Memory B cell (primary cell): ENCODE results near the gene MYADM.
A peak's percentile ranks its signal among the peaks of the same experiment; 100 is the strongest.

Experiments
- ATAC-seq: fragments of 150-1000 bp; cut with Tn5 transposase; 2 replicates; pipeline ENCODE4 v1.10.0; 2021; ENCODE audit warnings: low read depth, mild to moderate bottlenecking, moderate library complexity
- DNase-seq, 2 donors: peaks; one replicate each; pipeline ENCODE4 v3.0.0; 2022; ENCODE audit warnings: low spot score in 2 of 2
- H3K27ac Mint-ChIP-seq: one replicate; pipeline ENCODE4 v1.8.0; 2022; ENCODE audit warnings: mild to moderate bottlenecking, moderate library complexity, mixed read lengths
- H3K27me3 Mint-ChIP-seq: one replicate; pipeline ENCODE4 v1.8.0; 2022; ENCODE audit warnings: mixed read lengths
- H3K36me3 Mint-ChIP-seq: one replicate; pipeline ENCODE4 v1.8.0; 2022; ENCODE audit warnings: mild to moderate bottlenecking, mixed read lengths
- H3K4me1 Mint-ChIP-seq: one replicate; pipeline ENCODE4 v1.8.0; 2022; ENCODE audit warnings: mixed read lengths
- H3K4me3 Mint-ChIP-seq: one replicate; pipeline ENCODE4 v1.8.0; 2022; ENCODE audit warnings: mild to moderate bottlenecking, moderate library complexity, mixed read lengths
- H3K9me3 Mint-ChIP-seq: one replicate; pipeline ENCODE4 v1.8.0; 2022; ENCODE audit warnings: mixed read lengths

MYADM gene

GRCh38 chr19:53873773-53874605, 6.3 kb downstream of the MYADM start:
- peaks cover 14% of the 10 kb centered on the region for H3K36me3 Mint-ChIP-seq
- H3K27ac Mint-ChIP-seq: peak overlapping the region; percentile 9

DNA sequence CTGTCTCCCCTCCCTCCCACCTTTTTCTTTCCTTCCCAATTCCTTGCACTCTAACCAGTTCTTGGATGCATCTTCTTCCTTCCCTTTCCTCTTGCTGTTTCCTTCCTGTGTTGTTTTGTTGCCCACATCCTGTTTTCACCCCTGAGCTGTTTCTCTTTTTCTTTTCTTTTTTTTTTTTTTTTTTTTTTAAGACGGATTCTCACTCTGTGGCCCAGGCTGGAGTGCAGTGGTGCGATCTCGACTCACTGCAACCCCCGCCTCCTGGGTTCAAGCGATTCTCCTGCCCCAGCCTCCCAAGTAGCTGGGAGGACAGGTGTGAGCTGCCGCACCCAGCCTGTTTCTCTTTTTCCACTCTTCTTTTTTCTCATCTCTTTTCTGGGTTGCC, 6.9 kb downstream of the MYADM start:
- Mint-ChIP-seq H3K27me3 (peaks cover 7% of the 10 kb centered on the region), H3K4me1 (peaks cover 16% of the 10 kb centered on the region), H3K4me3 (no peak overlapping the region), H3K27ac (peak overlapping the region; percentile 9), H3K9me3 (peaks cover 8% of the 10 kb centered on the region), H3K36me3 (peaks cover 14% of the 10 kb centered on the region)
- DNase-seq: no peak
- ATAC-seq: no peak

More at GRCh38 chr19:53873773-53874605, 6.3 kb downstream of the MYADM start:
- no peak overlapping the region for H3K4me3 Mint-ChIP-seq
- ATAC-seq (no peak), DNase-seq (no peak)
- peaks cover 7% of the 10 kb centered on the region for H3K27me3 Mint-ChIP-seq
- peaks cover 8% of the 10 kb centered on the region for H3K9me3 Mint-ChIP-seq
- peaks cover 16% of the 10 kb centered on the region for H3K4me1 Mint-ChIP-seq

GRCh38 chr19:53875602-53876325, 8.1 kb downstream of the MYADM start:
- peaks cover 12% of the 10 kb centered on the region for H3K4me1 Mint-ChIP-seq
- H3K9me3 Mint-ChIP-seq: peaks cover 8% of the 10 kb centered on the region
- H3K36me3 Mint-ChIP-seq: peaks cover 14% of the 10 kb centered on the region
- H3K4me3 Mint-ChIP-seq: no peak overlapping the region
- no peak for ATAC-seq
- no peak for DNase-seq
- peaks cover 7% of the 10 kb centered on the region for H3K27me3 Mint-ChIP-seq
- H3K27ac Mint-ChIP-seq: no peak overlapping the region

DNA sequence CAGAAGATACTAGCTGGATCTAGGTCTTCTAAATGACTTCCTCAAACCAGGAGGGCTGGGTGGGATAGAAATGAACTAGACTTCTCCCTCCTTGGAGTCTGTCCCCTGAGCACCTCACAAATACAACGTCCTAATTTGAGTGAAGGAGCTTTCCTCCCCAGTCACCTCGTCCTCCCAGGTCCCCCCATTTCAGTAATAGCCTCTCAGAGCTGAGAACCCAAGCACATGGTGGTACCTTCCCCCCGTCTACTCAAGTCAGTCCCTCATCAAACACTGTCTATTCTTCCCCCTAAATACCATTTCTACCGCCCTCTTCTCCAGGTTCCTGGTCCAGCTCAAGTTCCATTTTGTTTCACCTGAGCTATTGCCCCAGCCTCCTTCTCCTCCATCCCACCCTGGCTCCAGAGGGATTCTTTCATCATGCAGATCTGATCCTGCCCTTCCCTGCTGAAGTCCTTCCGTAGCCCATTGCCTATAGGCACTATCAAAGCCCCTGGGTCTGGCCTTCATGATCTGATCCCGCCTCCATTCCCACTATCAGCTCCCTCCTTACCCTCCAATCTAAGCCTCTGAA, 9.1 kb downstream of the MYADM start:
- H3K36me3 Mint-ChIP-seq: peaks cover 12% of the 10 kb centered on the region
- no peak for DNase-seq
- peaks cover 7% of the 10 kb centered on the region for H3K27me3 Mint-ChIP-seq
- H3K27ac Mint-ChIP-seq: peak overlapping the region; percentile 53
- ATAC-seq: no peak
- peaks cover 10% of the 10 kb centered on the region for H3K4me1 Mint-ChIP-seq
- peaks cover 8% of the 10 kb centered on the region for H3K9me3 Mint-ChIP-seq
- H3K4me3 Mint-ChIP-seq: no peak overlapping the region

- H3K36me3 Mint-ChIP-seq: peaks cover 12% of the 10 kb centered on the region
- H3K4me1 Mint-ChIP-seq: peaks cover 10% of the 10 kb centered on the region
- H3K27ac Mint-ChIP-seq: peak overlapping the region; percentile 53
- no peak for ATAC-seq
- no peak overlapping the region for H3K4me3 Mint-ChIP-seq
- peak in 1 of 2 donors; percentile 25 for DNase-seq
- H3K9me3 Mint-ChIP-seq: peaks cover 8% of the 10 kb centered on the region
- H3K27me3 Mint-ChIP-seq: peaks cover 7% of the 10 kb centered on the region
These were observed 9.7 kb downstream of the MYADM start for GRCh38 chr19:53877361-53877766.

DNA sequence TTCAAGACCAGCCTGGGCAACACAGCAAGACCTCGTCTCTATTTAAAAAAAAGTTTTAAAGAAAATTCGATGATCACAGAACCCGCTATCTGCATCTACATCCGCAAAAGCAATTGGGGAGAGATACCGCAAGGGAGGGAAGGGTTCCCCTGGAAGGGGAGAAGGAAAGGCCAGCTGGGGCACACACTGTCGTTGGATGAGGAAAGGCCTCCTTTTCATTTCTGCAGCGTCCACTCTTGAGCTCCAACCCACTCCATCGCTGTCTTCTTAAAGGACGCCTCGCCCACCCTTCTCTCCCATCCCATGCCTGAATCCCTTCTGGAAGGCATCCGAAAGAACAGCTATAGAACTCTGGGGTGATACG, 11.1 kb downstream of the MYADM start:
- Mint-ChIP-seq H3K4me1 (peaks cover 7% of the 10 kb centered on the region), H3K27ac (no peak overlapping the region), H3K36me3 (peaks cover 11% of the 10 kb centered on the region), H3K27me3 (peaks cover 11% of the 10 kb centered on the region), H3K9me3 (peaks cover 6% of the 10 kb centered on the region), H3K4me3 (no peak overlapping the region)
- ATAC-seq (no peak), DNase-seq (no peak)

- Mint-ChIP-seq H3K27me3 (peaks cover 14% of the 10 kb centered on the region), H3K27ac (no peak overlapping the region), H3K36me3 (peaks cover 6% of the 10 kb centered on the region), H3K4me3 (no peak overlapping the region), H3K9me3 (peaks cover 6% of the 10 kb centered on the region), H3K4me1 (peaks cover 6% of the 10 kb centered on the region)
- ATAC-seq (peak; percentile 72), DNase-seq (peak in 1 of 2 donors; percentile 72)
These were observed 11.7 kb downstream of the MYADM start for GRCh38 chr19:53879140-53880081.

DNA sequence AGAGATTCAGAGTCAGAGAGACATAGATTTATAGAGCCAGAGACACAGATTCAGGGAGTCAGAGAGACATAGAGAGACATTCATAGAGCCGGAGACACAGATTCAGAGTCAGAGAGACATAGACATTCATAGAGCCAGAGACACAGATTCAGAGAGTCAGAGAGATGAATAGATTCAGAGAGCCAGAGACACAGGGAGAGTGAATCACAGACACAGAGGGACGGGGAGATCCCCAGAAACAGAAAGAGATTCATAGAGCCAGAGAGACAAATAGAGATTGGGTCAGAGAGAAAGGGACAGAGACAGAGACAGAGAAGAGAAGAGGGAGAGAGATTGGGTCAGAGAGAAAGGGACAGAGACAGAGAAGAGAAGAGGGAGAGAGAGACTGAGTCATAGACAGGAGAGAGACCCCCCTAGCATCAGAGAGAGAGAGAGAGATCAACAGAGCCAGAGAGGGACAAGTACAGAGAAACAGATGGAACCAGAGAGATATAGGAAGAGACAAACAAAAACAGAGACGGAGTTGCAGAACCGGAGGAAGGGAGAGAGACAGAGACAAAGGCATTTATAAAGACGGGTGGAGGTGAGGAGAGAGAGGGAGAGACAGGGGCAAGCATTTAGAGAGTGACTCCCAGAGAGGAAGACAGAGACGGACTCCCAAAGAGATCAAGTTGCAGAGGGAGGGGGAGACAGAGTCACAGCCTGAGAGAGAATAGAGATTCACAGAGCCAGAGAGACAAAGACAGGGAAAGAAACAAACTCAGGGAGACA, 13.2 kb downstream of the MYADM start:
- peaks cover 16% of the 10 kb centered on the region for H3K27me3 Mint-ChIP-seq
- DNase-seq (no peak), ATAC-seq (no peak)
- H3K27ac Mint-ChIP-seq: no peak overlapping the region
- H3K36me3 Mint-ChIP-seq: peaks cover 4% of the 10 kb centered on the region
- H3K4me1 Mint-ChIP-seq: peaks cover 4% of the 10 kb centered on the region
- peaks cover 5% of the 10 kb centered on the region for H3K9me3 Mint-ChIP-seq
- no peak overlapping the region for H3K4me3 Mint-ChIP-seq

- peak; percentile 42 for ATAC-seq
- peak in 1 of 2 donors; percentile 56 for DNase-seq
- peaks cover 16% of the 10 kb centered on the region for H3K27me3 Mint-ChIP-seq
- peaks cover 4% of the 10 kb centered on the region for H3K4me1 Mint-ChIP-seq
- H3K4me3 Mint-ChIP-seq: peak within 1 kb of the TSS; percentile 10
- peaks cover 5% of the 10 kb centered on the region for H3K9me3 Mint-ChIP-seq
- H3K36me3 Mint-ChIP-seq: peaks cover 4% of the 10 kb centered on the region
- peak within 1 kb of the TSS; percentile 15 for H3K27ac Mint-ChIP-seq
These were observed 14.1 kb downstream of the MYADM start, which contains the start of gene PRKCG for GRCh38 chr19:53881482-53882390. PRKCG (plus strand) TSS chr19:53882197; CDS start chr19:53882495, 298 bp downstream.

DNA sequence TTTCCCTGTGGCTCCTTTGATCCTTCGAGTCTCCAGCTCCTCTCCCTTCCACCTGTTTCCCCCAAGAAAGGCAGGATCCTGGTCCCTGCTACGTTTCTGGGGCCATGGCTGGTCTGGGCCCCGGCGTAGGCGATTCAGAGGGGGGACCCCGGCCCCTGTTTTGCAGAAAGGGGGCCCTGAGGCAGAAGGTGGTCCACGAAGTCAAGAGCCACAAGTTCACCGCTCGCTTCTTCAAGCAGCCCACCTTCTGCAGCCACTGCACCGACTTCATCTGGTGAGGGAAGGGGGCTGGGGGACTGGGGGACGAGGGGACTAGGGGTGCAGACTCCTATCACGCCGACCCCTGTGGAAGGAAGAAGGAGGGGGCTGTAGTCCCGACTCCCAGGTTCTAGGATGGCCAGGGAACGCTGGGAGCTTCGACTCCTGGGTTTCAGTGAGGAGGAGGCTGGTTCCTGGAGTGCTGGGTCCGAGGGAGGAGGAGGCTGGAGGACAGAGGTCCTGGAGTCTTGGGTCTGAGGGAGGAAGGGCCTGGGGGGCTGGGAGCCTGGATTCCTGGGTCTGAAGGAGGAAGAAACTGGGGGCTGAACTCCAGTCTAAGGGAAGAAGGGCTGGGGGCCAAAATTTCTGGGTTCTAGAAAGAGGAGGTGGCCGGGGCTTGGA, 14.8 kb downstream of the MYADM start:
- Mint-ChIP-seq H3K4me3 (peak overlapping the region; percentile 10), H3K27me3 (peaks cover 11% of the 10 kb centered on the region), H3K27ac (peak overlapping the region; percentile 15), H3K36me3 (peaks cover 3% of the 10 kb centered on the region), H3K9me3 (peaks cover 1% of the 10 kb centered on the region), H3K4me1 (peaks cover 4% of the 10 kb centered on the region)
- ATAC-seq: no peak
- DNase-seq: no peak

DNA sequence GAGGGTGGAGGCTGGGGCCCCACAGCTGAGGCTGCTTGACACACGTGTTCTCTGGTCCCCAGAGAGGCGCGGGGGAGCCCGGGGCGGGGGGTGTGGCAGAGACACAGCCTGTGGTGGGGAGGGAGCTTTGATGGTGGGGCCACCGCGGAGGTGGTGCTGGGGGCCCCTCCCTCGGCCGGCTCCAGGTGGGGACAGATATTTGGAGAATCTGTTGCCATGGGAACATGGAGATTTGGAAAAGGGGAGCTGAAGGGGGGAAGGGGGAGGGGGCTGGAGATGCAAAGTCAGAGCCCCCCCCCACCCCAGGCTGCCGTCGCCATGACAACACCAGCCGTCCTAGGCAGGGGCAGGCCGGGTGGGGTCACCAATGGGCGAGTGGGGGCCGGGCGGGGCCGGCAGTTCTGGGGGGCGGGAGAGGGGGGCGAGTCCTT, 15.6 kb downstream of the MYADM start:
- H3K9me3 Mint-ChIP-seq: peaks cover 1% of the 10 kb centered on the region
- H3K36me3 Mint-ChIP-seq: peaks cover 3% of the 10 kb centered on the region
- no peak overlapping the region for H3K4me3 Mint-ChIP-seq
- H3K4me1 Mint-ChIP-seq: peaks cover 4% of the 10 kb centered on the region
- peak; percentile 54 for ATAC-seq
- peaks cover 11% of the 10 kb centered on the region for H3K27me3 Mint-ChIP-seq
- DNase-seq: peak in 1 of 2 donors; percentile 58
- no peak overlapping the region for H3K27ac Mint-ChIP-seq
